GM19025 (cell line): ENCODE data around the gene PCK1.

Experiments used
- ATAC-seq: cut with Tn5 transposase; IDR thresholded peaks from one replicate; pipeline ENCODE4 v1.9.1; 2021; ENCODE audit warnings: mild to moderate bottlenecking, low read depth, moderate library complexity; ENCODE audit not compliant: unreplicated experiment

PCK1 gene

GRCh38 chr20:57559658-57560553 lies 1.0 kb upstream of the PCK1 start:
- ATAC-seq: no peak

- ATAC-seq: no peak
These were observed 708 bp downstream of the PCK1 start for GRCh38 chr20:57561356-57562279.

- ATAC-seq: no peak
These were observed 1.9 kb downstream of the PCK1 start for GRCh38 chr20:57562541-57563465.

GRCh38 chr20:57563522-57563921 lies 2.6 kb downstream of the PCK1 start:
- ATAC-seq: no peak

- ATAC-seq: no peak
These were observed 3.4 kb downstream of the PCK1 start for GRCh38 chr20:57564180-57564802.

GRCh38 chr20:57564951-57565642 lies 4.2 kb downstream of the PCK1 start:
- ATAC-seq: no peak

GRCh38 chr20:57566399-57566798 lies 5.5 kb downstream of the PCK1 start:
- no peak for ATAC-seq

- no peak for ATAC-seq
These were observed 6.0 kb downstream of the PCK1 start for GRCh38 chr20:57566803-57567459.

GRCh38 chr20:57567471-57568079 lies 6.7 kb downstream of the PCK1 start:
- ATAC-seq: no peak

- ATAC-seq: no peak
These were observed 7.4 kb downstream of the PCK1 start for GRCh38 chr20:57568088-57568896.

- no peak for ATAC-seq
These were observed 8.1 kb downstream of the PCK1 start for GRCh38 chr20:57568960-57569359.

GRCh38 chr20:57570145-57570850 lies 9.4 kb downstream of the PCK1 start:
- no peak for ATAC-seq

GRCh38 chr20:57570920-57571319 lies 10.0 kb downstream of the PCK1 start:
- no peak for ATAC-seq

- no peak for ATAC-seq
These were observed 11.0 kb downstream of the PCK1 start for GRCh38 chr20:57571782-57572416.

GRCh38 chr20:57573242-57573641 lies 12.3 kb downstream of the PCK1 start:
- ATAC-seq: no peak

- ATAC-seq: no peak
These were observed 13.0 kb downstream of the PCK1 start for GRCh38 chr20:57573894-57574293.
